GM18873 (cell line): ENCODE results near the gene TOMM34.

Experiments used
- ATAC-seq: cut with Tn5 transposase; IDR thresholded peaks from one replicate; pipeline ENCODE4 v1.9.1; 2021; ENCODE audit warnings: mild to moderate bottlenecking, moderate library complexity, moderate number of reproducible peaks; ENCODE audit not compliant: unreplicated experiment, low FRiP score

Gene TOMM34

GRCh38 chr20:44897133-44897532 lies 63.1 kb downstream of the TOMM34 start:
- ATAC-seq: no peak

GRCh38 chr20:44896583-44896982 lies 63.6 kb downstream of the TOMM34 start:
- ATAC-seq: no peak

- ATAC-seq: no peak
These were observed 65.2 kb downstream of the TOMM34 start for GRCh38 chr20:44894959-44895358.
